ENCODE results near the gene OLIG2. TPM values are rescaled to one million over a fixed set of nuclear protein-coding genes. Genes with fewer than 3 reads are reported as not detected.

OLIG2 gene
- total and polyA plus RNA-seq, 2 of the 13 experiments (the other 11 are each of a cell fraction or from before 2014, with no cell fraction given) = not detected

GRCh38 chr21:33029975-33030461 lies 4.3 kb downstream of the OLIG2 start:
- no peaks in the 10 kb centered on the region for H4K20me1 ChIP-seq (ENCODE audit: insufficient read depth, low read length)
- no peak for ATAC-seq
- ChIA-PET CTCF (ENCODE audit: low intra/inter-chr PET ratio, low total read pairs) (no interaction called here), POLR2A (no interaction called here)
- no TSS peak for BruUV-seq (replicated peaks)
- no peak for TF ChIP-seq ZBTB21 (CRISPR knock-in tag; IDR thresholded peaks at IDR 0.05)
- no peak for TF ChIP-seq ATF2 (CRISPR knock-in tag; IDR thresholded peaks at IDR 0.05)
- TF ChIP-seq PREB (CRISPR knock-in tag; IDR thresholded peaks at IDR 0.05) = no peak
- no peak for TF ChIP-seq ZSCAN21 (CRISPR knock-in tag; IDR thresholded peaks at IDR 0.05; ENCODE audit: borderline replicate concordance)
- TF ChIP-seq SRSF9 (IDR thresholded peaks at IDR 0.05; ENCODE audit: borderline replicate concordance, insufficient read depth, low read depth, low read length, poor library complexity, severe bottlenecking) = no peak
- no peak for TF ChIP-seq ATF1 (CRISPR knock-in tag; IDR thresholded peaks at IDR 0.05)
- TF ChIP-seq SETDB1 (CRISPR knock-in tag; IDR thresholded peaks at IDR 0.05; ENCODE audit: borderline replicate concordance) = no peak
- no peak for TF ChIP-seq CHD4 (IDR thresholded peaks at IDR 0.05; ENCODE audit: borderline replicate concordance, low read length)
- no peaks in the 10 kb centered on the region for H3K9me3 ChIP-seq (ENCODE audit: low read length)
- intact Hi-C loops (cut with micrococcal nuclease; ENCODE audit: unreplicated experiment) (no loop called here), in situ Hi-C loops (cut with HindIII; ENCODE audit: extremely low pct_ligation_motif_present, low pct_unique_long_range_greater_than_20kb) (no loop called here)
- no peaks in the 10 kb centered on the region for H3K4me1 ChIP-seq (ENCODE audit: insufficient read depth, low read length)
- no peaks in the 10 kb centered on the region for H3K36me3 ChIP-seq (replicated peaks in 1 of 2; ENCODE audit: control insufficient read depth in 1 of 2, insufficient read depth in 2 of 2, low read length in 2 of 2)
- H3K4me3 ChIP-seq (replicated peaks in 1 of 3; ENCODE audit: insufficient read depth in 1 of 3, low read depth in 2 of 3, low read length in 3 of 3) = no peak overlapping the region
- H3K27me3 ChIP-seq (ENCODE audit: control insufficient read depth in 1 of 2, insufficient read depth in 2 of 2, low read length in 2 of 2) = peaks cover 11 to 88% of the 10 kb centered on the region in 2 experiments; a peak in 4 of 5 replicates
- WGBS (ENCODE audit: low lambda C conversion rate) = 7% methylated on average over 4 of the region's 10 CpGs
- no peaks in the 10 kb centered on the region for H3K79me2 ChIP-seq (ENCODE audit: insufficient read depth, low read length)
- H3K9ac ChIP-seq (ENCODE audit: insufficient read depth, low read depth, low read length) = no peak overlapping the region
- H3K4me2 ChIP-seq (ENCODE audit: low read depth, low read length) = no peak overlapping the region
- no peak overlapping the region for H2AFZ ChIP-seq (ENCODE audit: low read length)
- no peak overlapping the region for H3K27ac ChIP-seq (ENCODE audit: extremely low read length, insufficient read depth, low read length)
- no peak for FAIRE-seq
- no peak for DNase-seq (ENCODE audit: low spot score)

All from HepG2 (cell line).